Placental epithelial cell (primary cell): ENCODE results near the gene SLFN13. TPM values are rescaled to one million over a fixed set of nuclear protein-coding genes. Genes with fewer than 3 reads are reported as not detected.

Source experiments
- small RNA-seq: library from RNA; depleted of rRNA; stranded (forward); fragments of <200 nt; gene quantifications from one replicate; pipeline ENCODE3, GENCODE V24; 2012
- total RNA-seq: library from RNA; depleted of rRNA; stranded (reverse); fragments of >200 nt; gene quantifications from 2 replicates; pipeline ENCODE4 v1.2.3, GENCODE V29; 2012

SLFN13 gene, protein sequence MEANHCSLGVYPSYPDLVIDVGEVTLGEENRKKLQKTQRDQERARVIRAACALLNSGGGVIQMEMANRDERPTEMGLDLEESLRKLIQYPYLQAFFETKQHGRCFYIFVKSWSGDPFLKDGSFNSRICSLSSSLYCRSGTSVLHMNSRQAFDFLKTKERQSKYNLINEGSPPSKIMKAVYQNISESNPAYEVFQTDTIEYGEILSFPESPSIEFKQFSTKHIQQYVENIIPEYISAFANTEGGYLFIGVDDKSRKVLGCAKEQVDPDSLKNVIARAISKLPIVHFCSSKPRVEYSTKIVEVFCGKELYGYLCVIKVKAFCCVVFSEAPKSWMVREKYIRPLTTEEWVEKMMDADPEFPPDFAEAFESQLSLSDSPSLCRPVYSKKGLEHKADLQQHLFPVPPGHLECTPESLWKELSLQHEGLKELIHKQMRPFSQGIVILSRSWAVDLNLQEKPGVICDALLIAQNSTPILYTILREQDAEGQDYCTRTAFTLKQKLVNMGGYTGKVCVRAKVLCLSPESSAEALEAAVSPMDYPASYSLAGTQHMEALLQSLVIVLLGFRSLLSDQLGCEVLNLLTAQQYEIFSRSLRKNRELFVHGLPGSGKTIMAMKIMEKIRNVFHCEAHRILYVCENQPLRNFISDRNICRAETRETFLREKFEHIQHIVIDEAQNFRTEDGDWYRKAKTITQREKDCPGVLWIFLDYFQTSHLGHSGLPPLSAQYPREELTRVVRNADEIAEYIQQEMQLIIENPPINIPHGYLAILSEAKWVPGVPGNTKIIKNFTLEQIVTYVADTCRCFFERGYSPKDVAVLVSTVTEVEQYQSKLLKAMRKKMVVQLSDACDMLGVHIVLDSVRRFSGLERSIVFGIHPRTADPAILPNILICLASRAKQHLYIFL
- 6.7 and 8.9 TPM in 2 replicates for total RNA-seq

DNA sequence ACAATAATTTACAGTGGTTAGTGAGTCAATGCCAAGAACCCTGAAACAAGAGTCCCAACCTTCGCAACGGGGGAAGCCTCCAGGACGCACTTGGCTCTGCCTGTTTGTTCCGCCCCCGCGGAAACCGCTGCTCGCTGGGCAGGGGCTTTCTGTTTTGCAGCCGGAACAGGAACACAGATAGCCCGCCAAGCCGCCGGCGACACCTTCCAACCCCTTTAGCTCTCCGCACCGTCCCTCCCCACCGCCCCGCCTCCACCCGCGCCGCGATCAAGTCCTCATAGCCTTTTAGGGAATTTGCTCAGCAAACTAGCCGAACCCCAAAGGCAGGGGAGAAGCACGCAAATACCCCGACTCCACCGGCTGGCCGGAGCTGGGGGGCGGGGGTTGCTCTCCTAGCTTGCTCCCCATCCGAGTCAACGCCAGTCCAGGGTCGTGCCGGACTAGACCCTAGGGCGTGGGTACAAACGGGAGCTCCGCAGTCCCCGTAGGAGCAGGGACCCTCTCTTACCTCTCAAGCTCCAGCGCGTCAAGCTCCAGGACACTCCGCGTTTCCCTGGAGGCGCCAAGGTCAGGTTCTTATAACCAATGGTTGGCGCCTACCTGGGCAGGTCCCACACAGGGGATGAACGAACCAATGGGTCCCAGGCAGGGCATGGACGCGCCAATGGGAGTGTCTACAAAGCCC, at the start of gene SLFN13:
Gene SLFN13, minus strand, starts transcription at position 553 of the 685 bp plus-strand sequence. CDS start 3,086 bp downstream, outside the sequence.

DNA sequence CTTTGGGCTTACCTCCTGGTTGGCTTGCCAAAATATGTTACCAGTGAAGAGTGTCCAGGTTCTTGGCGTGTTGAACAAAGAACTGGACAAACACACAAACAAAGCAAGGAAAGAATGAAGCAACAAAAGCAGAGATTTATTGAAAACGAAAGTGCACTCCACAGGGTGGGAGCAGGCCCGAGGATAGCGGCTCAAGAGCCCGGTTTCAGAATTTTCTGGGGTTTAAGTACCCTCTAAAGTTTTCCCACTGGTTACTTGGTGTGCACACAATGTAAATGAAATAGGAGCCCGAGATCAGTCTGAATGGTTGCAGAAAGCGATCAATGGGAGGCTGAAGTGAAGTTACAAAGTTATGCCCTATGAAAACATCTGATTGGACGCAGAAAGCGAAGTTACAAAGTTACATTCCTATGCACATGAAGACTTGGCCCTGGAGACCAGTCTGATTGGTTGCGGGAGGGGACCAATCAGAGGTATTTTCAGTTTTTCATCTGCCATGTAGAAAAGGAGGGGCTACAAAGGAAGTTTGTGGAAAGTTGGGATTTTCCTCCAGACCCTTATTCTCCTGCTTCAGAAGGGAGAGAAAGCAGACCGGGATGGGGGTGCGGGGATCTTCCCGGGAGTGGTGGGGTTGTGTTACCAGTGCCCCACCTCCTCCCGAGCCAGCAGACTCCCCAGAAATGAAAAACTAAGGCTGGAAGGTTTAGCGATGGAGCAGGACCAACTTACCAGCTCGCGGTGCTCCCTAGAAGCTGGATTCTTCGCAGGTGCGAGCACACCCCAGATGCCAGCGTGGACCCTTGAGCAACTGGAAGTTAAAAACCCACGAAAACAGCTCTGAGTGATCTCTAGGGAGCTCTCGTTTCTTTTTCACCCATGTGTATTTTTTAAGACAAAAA, 16.1 kb downstream of the SLFN13 start, which contains the start of gene SLFN12:
Gene SLFN12, minus strand, starts transcription at position 325 of the 899 bp plus-strand sequence. CDS start 9,472 bp downstream, outside the sequence.

Small RNAs within 50 kb of the gene (small RNA-seq; reads per million reads assigned to genes)
- gene AC060766.5: not detected

Other genes with a start within 250 kb of the SLFN13 start
- gene SLFN5, start 205.7 kb downstream of the SLFN13 start, total RNA-seq: 5.5 and 21.0 TPM in 2 replicates
- 0.22 and 0.39 TPM in 2 replicates for gene SLFN11, start 75.1 kb downstream of the SLFN13 start, total RNA-seq
- 27.5 and 45.8 TPM in 2 replicates for gene SLFN12, start 16.3 kb downstream of the SLFN13 start, total RNA-seq
- not detected in 2 replicates for gene SLFN12L, start 88.9 kb upstream of the SLFN13 start, total RNA-seq
- not detected in 2 replicates for gene SLFN14, start 112.1 kb upstream of the SLFN13 start, total RNA-seq
- gene PEX12, start 129.8 kb upstream of the SLFN13 start, total RNA-seq: 9.0 and 9.8 TPM in 2 replicates
- gene AP2B1, start 138.6 kb upstream of the SLFN13 start, total RNA-seq: 146 and 182 TPM in 2 replicates